Activated CD4-positive, CD25-positive, alpha-beta regulatory T cell treated with anti-CD3 and anti-CD28 coated beads, Interleukin-2, amount 50 U/mL, for 24 hours (primary cell): Measurements from ENCODE around the gene CDC14A.
A peak's percentile ranks its signal among the peaks of the same experiment; 100 is the strongest.

ENCODE experiments used
- ATAC-seq, 2 donors: fragments of 150-1000 bp; cut with Tn5 transposase; one replicate each; pipeline ENCODE4 v1.10.0; 2021; ENCODE audit warnings: mild to moderate bottlenecking in 1 of 2, moderate library complexity in 1 of 2

The CDC14A gene

DNA sequence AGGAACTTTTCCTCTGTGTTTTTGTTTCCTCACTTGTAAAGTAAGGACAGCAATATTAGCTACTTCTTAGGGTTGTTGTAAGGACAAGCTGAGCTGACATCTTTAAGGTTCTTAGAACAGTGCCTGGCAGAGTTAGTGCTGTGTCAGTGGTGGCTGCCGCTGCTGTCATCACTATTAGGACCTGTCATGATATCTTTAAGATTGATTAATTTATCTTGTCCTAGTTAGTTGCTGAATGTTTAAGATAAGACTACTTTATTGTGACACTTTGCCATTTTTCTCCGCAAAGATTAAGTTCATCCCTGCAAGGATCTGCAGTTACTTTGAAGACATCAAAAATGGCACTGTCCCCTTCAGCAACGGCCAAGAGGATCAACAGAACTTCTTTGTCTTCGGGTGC, 145.5 kb downstream of the CDC14A start:
- no peak for ATAC-seq

DNA sequence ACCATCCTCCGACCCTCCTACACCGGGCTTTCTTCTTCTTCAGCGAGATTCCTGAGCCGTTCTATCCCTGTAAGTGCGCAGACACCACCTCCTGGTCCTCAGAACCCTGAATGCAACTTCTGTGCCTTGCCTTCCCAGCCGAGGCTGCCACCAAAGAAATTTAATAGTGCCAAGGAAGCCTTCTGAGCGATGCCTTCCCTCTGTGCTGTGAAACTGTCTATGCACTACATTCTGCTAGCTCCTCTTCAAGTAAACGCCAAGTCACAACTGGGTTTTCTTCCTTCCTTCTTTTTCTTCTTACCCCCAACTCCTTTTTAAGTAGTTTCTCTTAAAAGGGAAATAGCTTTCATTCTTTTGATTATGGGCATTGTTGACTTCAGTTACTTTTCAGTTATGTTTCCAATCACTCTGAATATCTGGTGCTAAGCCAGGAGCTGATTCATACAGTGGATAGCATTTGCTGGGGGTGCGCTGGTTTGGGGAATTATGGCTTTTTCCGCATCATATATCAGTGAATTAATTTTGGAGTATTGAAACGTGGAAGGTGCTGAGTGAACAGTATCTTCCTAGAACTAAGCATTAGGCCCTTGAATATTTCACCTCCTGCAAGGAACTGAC, 147.0 kb downstream of the CDC14A start:
- ATAC-seq, result no peak

DNA sequence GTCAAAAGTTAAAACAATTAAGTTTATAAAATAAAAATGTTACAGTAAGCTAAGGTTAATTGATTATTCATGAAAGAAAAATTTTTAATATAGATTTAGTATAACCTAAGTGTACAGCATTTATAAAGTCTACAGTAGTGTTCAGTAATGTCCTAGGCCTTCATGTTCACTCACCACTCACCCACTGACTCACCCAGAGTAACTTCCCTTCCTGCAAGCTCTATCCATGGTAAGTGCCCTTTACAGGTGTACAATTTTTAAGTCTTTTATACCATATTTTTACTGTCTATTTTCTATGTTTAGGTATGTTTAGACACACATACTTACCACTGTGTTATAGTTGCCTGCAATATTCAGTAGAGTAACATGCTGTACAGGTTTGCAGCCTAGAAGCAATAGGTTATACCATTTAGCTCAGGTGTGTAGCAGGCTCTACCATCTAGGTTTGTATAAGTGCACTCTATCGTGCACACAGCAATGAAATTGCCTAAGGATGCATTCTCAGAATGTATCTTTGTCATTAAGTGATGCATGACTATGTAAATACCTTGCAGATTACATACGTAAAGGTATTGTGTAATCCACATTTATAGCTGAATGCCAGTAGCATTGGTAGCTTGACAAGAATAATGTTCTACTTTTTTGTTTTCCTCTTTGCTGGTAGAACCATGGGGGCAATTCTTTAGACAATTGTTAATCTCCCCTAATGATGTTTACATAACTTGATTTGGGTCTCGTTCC, 149.9 kb downstream of the CDC14A start:
- ATAC-seq, result no peak

DNA sequence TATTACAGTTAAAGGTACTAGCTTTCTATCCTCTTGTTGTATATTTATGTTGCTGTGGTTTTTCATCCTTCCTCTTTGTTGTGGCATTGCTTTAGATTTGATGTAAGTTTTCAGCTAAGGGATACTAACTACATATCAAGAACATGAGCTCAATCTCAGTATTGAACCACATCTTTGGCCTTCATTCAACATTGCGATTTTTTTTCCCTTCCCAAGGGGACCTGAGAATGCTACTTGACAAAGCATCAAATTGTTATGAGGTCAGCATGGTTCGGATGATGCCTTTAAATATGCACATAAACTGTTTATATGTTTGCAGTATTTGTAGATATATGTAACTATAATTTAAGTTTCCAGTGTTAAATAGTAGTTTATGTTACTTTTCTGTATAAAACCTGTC, 153.9 kb downstream of the CDC14A start:
- no peak for ATAC-seq

DNA sequence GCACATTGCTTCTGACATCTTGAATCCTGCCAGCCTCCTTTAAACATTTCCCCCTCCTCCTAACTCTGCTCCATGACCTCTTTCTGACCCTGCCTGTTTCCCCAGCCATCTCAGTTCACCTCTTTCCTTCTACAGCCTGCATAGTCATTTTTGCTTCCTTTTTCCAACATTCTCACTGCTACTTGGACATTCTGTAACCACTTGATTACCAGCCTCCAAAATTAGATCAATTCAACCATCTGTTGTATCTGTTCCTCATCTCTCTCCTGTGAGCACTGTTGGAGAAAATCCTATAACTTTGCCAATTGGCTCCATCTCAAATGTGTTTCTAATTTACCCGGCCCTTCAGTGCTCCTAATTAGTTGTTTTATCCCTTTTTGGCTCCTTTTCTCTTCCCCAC, 158.1 kb downstream of the CDC14A start:
- ATAC-seq, result no peak

DNA sequence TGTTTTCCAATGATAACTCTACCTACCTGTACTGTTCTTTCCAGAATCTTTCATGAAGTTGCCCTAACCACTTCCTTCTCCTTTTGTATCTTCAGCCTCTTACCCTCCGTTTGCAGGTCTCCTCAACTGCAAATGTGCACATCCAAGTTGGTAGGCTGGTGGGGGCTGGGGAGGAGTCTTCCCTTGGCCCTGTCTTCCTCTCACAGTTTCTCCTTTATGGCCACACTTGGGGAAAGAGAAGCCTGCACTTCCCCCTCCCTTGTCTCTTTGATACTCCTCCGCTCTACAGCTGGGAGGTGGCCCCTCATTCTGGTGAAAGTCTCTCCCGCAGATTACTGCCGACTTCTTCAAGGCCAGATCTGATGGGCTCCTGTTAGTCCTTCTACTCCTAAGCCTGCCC, 158.8 kb downstream of the CDC14A start:
- ATAC-seq, result no peak

DNA sequence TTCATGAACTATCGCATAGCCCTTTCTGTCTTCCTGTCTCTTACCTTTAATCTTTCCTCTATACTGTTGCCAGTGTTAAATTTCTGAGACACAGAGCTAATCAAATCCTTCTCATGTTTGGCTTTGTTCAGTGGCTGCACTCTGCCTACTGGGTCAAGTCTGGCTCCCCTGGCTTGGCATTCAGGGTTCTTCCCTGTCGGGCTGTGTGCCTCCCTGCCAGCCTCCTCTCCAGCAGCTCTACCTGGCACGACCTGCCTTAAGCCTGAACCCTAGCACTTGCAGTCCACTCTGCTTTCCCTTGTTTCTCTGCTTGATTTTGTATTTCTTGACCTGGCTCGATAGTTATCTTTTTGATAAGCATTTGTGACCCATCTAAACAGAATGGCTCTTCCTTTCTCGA, 159.5 kb downstream of the CDC14A start:
- no peak for ATAC-seq

DNA sequence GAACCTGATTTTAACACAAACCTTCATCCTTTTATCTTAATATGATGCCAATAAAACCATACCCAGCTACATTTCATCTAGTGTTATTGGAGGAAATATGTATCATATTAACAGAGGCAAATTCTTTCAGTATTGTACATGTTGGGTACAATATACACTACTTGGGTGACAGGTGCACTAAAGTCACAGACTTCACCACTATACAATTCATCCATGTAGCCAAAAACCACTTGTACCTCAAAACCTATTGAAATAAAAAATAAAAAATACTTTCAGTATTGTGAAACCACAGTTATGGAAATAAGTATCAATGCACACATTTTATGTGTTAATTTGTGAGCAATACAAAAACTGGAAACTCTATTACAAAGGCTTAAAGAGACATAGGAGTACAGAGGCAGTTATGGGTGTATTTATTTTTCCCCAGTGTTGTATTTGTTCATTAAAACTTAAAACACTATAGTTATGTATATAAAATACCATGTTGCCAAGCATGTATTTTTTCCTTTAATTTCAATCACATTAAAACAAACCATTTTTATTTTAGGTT, 160.6 kb downstream of the CDC14A start:
- ATAC-seq, result peak in 1 of 2 donors; percentile 30

DNA sequence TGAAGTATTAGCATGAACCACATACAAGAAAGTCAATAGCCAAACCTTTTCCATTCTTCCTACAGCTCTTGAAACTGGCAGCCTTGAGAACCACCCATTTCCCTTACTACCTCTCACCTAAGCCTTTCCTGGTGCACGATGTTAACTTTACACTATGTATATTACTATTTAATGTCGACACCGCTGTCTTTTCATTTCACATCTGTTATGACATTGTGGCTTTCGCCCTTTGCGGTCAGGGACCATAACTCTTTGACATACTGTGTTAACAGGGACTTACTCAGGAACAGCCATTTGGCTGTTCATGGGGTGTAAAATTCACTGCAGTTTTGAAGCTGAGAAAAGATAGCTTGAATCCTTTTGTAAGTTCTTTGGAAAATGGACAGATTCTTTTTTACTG, 164.6 kb downstream of the CDC14A start:
- ATAC-seq, result no peak

DNA sequence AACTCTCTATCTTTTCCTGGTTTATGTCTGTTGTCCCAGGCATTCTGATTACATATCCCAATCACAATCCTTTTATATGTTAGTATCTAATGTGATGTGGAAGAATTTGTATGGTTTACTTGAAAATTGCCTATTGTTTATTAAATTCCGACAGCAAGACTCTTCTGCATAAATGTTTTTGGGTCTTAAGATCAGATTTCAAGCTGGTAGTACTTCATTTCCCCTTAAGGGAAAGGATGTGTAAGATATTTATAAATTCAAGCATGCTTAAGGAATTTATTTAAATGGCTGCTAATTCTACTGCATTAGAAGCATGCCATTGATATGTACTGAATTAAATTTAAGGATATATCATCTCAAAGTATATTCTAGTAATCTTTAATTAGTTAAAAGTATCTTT, 165.2 kb downstream of the CDC14A start:
- ATAC-seq, result no peak

DNA sequence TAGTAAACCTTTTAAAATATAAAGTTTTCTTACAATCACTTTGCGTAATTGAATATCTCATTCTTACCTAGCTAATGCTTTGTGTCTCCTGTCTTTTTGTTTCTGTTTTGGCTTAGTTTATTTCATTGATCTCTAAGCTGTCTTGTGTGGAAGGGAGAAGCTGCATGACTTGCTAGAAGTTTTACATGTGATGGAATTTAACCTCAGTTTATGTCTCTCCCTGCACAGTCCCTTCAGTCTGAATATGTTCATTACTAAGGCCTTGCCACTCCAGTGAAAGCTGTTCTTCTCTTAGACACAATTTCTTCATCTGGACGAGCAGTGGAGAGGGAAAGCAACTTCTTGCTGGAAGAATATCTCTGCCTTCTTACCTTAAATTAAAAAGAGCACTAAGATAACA, 165.7 kb downstream of the CDC14A start:
- ATAC-seq, result no peak

DNA sequence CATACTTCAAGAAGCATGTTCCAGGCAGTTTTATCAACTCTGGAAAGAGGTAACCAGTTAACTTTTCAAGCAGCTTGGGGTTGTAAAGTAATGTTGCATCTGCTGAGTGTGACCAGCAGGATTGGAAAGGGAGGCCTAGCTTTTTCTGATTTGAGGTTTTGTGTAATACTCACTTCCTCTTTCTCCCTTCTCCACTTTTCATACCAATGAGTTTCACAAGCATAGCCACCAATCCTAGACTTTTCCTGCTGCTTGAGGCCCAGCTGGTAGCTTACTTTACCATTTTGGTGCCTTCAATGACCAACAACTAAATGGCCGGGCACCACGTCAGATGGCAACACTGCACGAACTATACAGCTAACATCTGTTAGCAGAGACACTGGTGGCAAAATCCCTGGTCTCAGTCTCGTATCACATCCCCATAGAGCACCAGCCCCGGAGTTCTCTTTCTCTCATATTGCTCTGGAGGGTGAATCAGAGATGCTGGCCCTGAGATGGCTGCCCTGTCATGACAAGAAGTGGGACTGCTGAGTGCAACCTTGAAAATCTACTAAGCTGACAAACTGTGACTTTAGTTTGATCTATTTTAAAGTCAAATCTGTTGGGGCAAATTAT, 170.8 kb downstream of the CDC14A start:
- ATAC-seq, result no peak

DNA sequence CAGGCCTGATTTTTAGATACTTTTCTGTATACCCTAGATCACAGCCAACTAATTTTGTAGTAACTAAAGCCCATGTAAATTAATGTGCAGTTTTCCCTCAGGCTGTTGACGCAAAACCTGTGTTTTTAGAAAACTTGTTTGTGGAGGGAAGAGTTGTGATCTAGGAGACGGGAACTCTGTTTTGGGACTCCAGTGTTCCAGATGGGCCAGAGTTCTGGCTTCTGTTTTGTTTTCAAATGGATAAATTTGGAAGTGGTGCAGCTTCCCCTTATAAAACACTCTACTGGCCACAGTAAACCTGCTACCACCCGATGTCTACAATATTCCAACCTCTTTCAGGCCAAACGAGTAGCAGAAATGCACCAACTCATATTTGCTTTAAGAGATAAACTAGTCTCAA, 172.0 kb downstream of the CDC14A start:
- ATAC-seq, result no peak

DNA sequence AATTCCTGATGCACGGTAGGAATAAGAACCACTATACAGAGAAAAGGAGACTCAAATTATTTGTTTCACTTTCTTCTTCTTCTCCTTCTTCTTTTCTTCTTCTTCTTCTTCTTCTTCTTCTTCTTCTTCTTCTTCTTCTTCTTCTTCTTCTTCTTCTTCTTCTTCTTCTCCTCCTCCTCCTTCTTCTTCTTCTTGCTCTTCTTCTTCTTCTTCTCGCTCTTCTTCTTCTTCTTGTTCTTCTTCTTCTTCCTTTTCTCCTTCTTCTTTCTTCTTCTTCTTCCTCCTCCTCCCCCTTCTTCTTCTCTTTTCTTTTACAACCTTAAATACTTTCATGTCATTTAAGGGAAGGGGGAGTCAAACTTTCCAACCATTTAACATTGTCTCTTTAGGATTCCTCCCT, 174.6 kb downstream of the CDC14A start:
- no peak for ATAC-seq

DNA sequence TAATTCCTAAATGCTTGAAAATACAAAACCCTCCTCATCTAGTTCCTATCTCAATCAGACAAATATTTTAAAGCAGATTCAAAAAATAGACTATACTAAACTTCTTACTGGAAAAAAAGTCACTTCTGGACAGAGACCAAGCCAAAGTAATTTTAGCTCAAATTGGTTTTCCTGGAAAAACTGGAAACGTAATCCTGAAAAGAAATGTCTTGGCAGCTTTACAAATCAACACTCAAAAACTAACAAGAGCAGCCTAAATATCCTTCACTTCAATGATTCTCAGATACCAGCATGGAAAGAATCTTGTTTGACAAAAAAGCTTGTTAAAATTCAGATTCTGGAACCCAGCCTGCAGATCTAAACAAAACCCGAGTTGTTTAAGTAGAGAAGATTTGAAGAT, 176.6 kb downstream of the CDC14A start:
- no peak for ATAC-seq

DNA sequence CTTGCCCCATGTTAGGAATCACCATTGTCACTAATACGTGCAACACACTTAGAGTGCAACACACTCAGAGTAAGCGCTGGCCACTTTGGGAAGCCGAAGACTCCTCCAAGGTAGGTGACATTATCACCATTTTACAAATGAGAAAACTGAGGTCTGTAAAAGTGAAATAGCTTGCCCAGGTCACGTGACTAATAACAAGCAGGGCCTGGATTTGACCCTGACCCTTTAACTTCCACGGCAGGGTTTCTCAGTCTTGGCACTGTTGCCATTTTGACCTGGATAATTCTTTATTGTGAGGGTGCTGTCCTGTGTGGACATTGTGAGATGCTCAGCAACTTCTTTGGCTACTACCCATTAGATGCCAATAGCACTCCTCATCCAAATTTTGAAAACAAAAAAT, 177.8 kb downstream of the CDC14A start:
- ATAC-seq, result no peak

DNA sequence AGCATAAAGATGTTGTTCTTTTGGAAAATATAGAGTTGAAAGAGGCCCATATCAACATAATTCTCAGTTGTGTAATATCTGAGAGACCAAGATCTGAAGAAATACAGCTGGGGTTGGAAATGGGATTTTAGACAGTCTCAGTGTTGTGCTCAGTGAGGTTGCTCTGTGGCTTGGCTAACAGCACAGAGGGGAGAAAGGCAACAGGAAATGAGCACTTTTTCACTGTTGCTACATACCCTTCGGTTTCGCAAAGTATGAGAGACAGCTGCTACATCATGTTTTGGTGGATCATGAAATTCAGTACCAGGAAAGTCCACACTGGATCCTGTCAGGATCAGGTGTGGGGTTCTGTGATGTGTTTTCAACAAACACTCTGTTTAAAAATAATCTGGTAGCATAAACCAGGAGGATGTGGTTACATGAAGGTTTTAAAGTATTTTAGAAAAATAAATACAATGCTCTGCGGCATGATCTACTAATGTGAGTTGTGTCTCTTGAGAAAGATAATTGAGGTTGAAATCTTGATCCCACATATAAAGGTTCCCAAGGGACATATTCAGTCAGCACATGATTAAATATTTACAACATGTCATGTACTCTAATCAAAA, 178.7 kb downstream of the CDC14A start:
- peak; percentile 82 to 83 for ATAC-seq

DNA sequence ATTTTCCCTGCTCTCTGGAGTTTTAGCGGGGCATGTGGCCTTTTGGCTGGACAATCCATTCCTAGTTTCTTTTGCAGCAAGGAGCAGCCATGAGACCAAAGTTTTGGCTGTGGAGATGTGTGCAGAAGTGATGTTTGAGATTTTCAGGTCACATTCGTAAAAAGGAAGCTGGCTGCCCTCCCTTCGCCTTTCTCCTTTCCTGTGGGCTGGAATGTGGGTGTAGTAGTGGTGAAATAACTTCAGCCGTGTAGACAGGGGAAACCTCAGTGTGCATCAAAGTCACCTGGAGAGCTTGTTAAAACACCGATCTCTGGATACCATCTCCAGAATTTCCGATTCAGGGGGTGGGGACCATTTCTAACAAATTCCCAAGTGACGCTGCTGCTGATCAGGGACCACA, 180.3 kb downstream of the CDC14A start:
- ATAC-seq, result no peak

DNA sequence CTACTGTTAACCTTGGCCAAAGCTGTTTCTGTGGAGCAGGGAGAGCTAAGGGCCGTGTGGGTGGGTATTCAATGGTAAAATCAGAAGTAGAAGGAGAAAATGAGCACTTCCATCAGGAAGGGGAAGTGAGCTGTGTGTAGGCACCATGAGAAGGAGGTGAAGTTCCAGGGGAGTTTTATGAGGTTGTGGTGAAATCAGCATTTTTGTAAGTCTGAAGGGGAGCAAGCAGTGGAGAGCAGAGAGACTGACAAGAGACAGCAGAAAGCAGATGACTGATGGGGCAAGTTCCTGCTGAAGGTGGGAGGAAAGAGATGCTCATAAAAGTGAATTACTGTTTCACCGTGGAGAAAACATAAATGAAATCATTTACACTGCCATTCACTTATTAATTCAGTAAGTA, 183.0 kb downstream of the CDC14A start:
- no peak for ATAC-seq

DNA sequence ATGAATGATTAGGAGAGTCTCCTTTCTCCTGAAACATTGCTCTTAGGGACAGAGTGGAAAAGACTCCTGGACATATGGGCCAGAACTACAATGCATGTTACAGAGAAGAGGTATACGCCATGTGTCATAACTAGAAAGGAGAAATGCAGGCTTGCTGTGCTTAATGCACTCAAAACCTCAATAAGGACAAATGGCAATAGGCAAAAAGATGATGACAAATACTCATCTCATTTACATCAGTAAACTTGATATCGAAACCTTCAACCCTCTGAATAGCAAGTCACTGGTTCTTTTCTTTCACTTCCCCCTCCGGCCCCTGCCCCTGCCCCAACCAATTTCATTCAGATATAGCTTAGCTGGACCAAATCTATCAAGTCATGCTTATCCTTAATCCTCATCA, 183.7 kb downstream of the CDC14A start:
- peak in 1 of 2 donors; percentile 36 for ATAC-seq

DNA sequence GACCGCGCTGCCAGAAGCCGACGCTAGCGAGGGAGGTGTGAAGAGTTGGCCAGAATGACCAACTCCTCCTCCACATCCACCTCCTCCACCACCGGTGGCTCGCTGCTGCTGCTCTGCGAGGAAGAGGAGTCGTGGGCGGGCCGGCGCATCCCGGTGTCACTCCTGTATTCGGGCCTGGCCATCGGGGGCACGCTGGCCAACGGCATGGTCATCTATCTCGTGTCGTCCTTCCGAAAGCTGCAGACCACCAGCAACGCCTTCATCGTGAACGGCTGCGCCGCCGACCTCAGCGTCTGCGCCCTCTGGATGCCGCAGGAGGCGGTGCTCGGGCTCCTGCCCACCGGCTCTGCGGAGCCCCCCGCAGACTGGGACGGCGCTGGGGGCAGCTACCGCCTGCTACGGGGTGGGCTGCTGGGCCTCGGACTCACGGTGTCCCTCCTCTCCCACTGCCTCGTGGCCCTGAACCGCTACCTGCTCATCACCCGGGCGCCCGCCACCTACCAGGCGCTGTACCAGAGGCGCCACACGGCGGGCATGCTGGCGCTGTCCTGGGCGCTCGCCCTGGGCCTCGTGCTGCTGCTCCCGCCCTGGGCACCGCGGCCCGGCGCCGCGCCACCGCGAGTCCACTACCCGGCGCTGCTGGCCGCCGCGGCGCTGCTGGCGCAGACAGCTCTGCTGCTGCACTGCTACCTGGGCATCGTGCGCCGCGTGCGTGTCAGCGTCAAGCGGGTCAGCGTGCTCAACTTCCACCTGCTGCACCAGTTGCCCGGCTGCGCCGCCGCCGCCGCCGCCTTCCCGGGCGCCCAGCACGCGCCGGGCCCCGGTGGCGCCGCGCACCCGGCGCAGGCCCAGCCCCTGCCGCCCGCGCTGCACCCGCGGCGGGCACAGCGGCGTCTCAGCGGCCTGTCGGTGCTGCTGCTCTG, 186.9 kb downstream of the CDC14A start:
- peak; percentile 43 for ATAC-seq

DNA sequence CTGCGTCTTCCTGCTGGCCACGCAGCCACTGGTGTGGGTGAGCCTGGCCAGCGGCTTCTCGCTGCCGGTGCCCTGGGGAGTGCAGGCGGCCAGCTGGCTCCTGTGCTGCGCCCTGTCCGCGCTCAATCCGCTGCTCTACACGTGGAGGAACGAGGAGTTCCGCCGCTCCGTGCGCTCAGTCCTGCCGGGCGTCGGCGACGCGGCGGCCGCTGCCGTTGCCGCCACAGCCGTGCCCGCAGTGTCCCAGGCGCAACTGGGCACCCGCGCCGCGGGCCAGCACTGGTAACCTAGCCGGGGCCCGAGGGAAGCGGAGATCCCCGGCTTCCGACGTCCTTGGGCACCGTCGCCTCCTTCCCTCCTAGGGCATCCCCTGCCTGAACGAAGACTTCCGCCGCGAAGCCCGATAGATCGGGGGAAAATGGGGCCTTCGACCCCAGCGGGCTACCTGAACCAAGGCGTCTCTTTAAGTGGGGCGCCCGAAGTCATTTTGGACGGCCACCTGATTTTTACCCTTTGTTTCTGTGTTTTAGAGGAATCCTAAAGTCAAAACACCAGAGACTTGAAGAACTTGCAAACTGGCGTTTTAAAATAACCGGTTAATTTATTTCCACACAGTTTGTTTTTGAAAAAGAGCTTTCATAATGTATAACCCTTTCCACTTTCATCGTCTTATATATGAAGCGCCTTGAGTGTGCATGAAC, 187.7 kb downstream of the CDC14A start:
- ATAC-seq, result peak; percentile 21 to 36
